B cell (primary cell): ENCODE results near the gene SLC25A20. TPM values are rescaled to one million over a fixed set of nuclear protein-coding genes. Genes with fewer than 3 reads are reported as not detected.

Experiments used
- ATAC-seq: fragments of 200-7000 bp; cut with Tn5 transposase; one replicate; pipeline ENCODE4 v1.10.0; 2021; ENCODE audit warnings: low read depth, mild to moderate bottlenecking, moderate number of reproducible peaks, moderate library complexity
- CTCF ChIA-PET: fragments of 350-600 bp; sonication (Branson Sonifier 250); formaldehyde crosslinking; loops from one replicate; lab custom pipeline; 2021; ENCODE audit warnings: antibody characterized with exemption, inconsistent platforms; lab: Charles Lee
- POLR2A ChIA-PET: fragments of 350-600 bp; sonication (Branson Sonifier 250); formaldehyde crosslinking; loops from one replicate; lab custom pipeline; 2021; ENCODE audit warnings: antibody characterized with exemption; lab: Charles Lee
- DNase-seq: peaks from one replicate; pipeline ENCODE4 v3.0.0; 2013
- H2AFZ ChIP-seq: 2 replicates; pipeline ENCODE4 v1.6.1; 2012; ENCODE audit warnings: mild to moderate bottlenecking, low read depth, low read length; ENCODE audit not compliant: insufficient read depth, poor library complexity, severe bottlenecking
- H3K27ac ChIP-seq, 2 donors: 1 replicate in 1 of 2; 2 replicates in 1 of 2; pipeline ENCODE4 v1.5.1; 2012 to 2013; ENCODE audit warnings: low read length in 2 of 2, mild to moderate bottlenecking in 2 of 2, moderate library complexity in 1 of 2
- H3K27me3 ChIP-seq, 4 experiments: fragments of 200-600 bp in 1 of 4; sonication (generic) in 1 of 4; replicated peaks in 1 of 4; 1 replicate in 2 of 4; 2 replicates in 2 of 4; pipeline versions ENCODE4 v1.6.1 to v1.7.0; 2013 to 2016; ENCODE audit warnings: low read length in 3 of 4, mild to moderate bottlenecking in 2 of 4, mixed read lengths in 1 of 4, moderate library complexity in 1 of 4; ENCODE audit not compliant: insufficient read depth in 4 of 4, control insufficient read depth in 3 of 4; ENCODE audit errors: control extremely low read depth in 1 of 4
- H3K36me3 ChIP-seq, 2 experiments: replicated peaks in 1 of 2; 1 replicate in 1 of 2; 2 replicates in 1 of 2; pipeline versions ENCODE4 v1.6.1 to v1.7.1; 2013; ENCODE audit warnings: low read length in 1 of 2; ENCODE audit not compliant: insufficient read depth in 2 of 2, control insufficient read depth in 1 of 2; ENCODE audit errors: control extremely low read depth in 1 of 2, extremely low read depth in 1 of 2
- H3K4me1 ChIP-seq, 2 donors: fragments of 200-600 bp in 1 of 2; sonication (generic) in 1 of 2; 1 replicate in 1 of 2; 2 replicates in 1 of 2; pipeline versions ENCODE4 v1.5.1 to v1.6.1; 2013 to 2017; ENCODE audit warnings: low read length in 2 of 2; ENCODE audit not compliant: control insufficient read depth in 2 of 2, insufficient read depth in 2 of 2
- H3K4me2 ChIP-seq: replicated peaks from 2 replicates; pipeline ENCODE3; 2012; ENCODE audit warnings: mild to moderate bottlenecking, low read depth, low read length; ENCODE audit not compliant: poor library complexity, severe bottlenecking
- H3K4me3 ChIP-seq, 5 experiments: fragments of 200-600 bp in 1 of 5; sonication (generic) in 1 of 5; 1 replicate in 3 of 5; 2 replicates in 2 of 5; pipeline versions ENCODE4 v1.5.1 to v1.7.0; 2011 to 2016; ENCODE audit warnings: low read length in 4 of 5, mild to moderate bottlenecking in 4 of 5, low read depth in 2 of 5, control low read depth in 1 of 5, moderate library complexity in 1 of 5; ENCODE audit not compliant: insufficient read depth in 1 of 5; ENCODE audit errors: control extremely low read depth in 1 of 5, extremely low read depth in 1 of 5
- H3K79me2 ChIP-seq: fragments of 200-600 bp; sonication (generic); one replicate; pipeline ENCODE4 v1.6.0; 2016; ENCODE audit warnings: low read length; ENCODE audit not compliant: control insufficient read depth, insufficient read depth
- H3K9ac ChIP-seq: fragments of 200-600 bp; sonication (generic); 2 replicates; pipeline ENCODE4 v1.6.1; 2017; ENCODE audit warnings: mild to moderate bottlenecking, low read length, moderate library complexity
- H3K9me3 ChIP-seq, 3 donors: one replicate each; pipeline versions ENCODE4 v1.6.1 to v1.7.1; 2013; ENCODE audit warnings: low read length in 2 of 3; ENCODE audit not compliant: control insufficient read depth in 2 of 3, insufficient read depth in 1 of 3; ENCODE audit errors: control extremely low read depth in 1 of 3
- H4K20me1 ChIP-seq: 2 replicates; pipeline ENCODE4 v1.6.0; 2012; ENCODE audit warnings: mild to moderate bottlenecking, low read length; ENCODE audit not compliant: insufficient read depth, control insufficient read depth, poor library complexity, severe bottlenecking
- H3K27ac Mint-ChIP-seq: one replicate; pipeline ENCODE4 v1.8.0; 2021; ENCODE audit warnings: mixed read lengths
- H3K27me3 Mint-ChIP-seq: one replicate; pipeline ENCODE4 v1.8.0; 2021; ENCODE audit warnings: mixed read lengths
- H3K4me1 Mint-ChIP-seq: one replicate; pipeline ENCODE4 v1.8.0; 2021; ENCODE audit warnings: mixed read lengths
- H3K4me3 Mint-ChIP-seq: one replicate; pipeline ENCODE4 v1.8.0; 2021; ENCODE audit warnings: mixed read lengths
- H3K9me3 Mint-ChIP-seq: one replicate; pipeline ENCODE4 v1.8.0; 2022; ENCODE audit warnings: mixed read lengths; ENCODE audit not compliant: insufficient read depth
- EZH2 ChIP-seq: IDR thresholded peaks from 2 replicates; pipeline ENCODE4 v1.6.1; 2012; ENCODE audit warnings: borderline replicate concordance, low read depth, mild to moderate bottlenecking, moderate library complexity, low read length; ENCODE audit not compliant: insufficient read depth, poor library complexity, severe bottlenecking
- WGBS: methylation state at CpG from one replicate; pipeline ENCODE4 v1.1.5; 2013; ENCODE audit warnings: missing lambda C conversion rate; ENCODE audit not compliant: insufficient coverage; 5-methylcytosine and 5-hydroxymethylcytosine counted together
- intact Hi-C: fragments of 100-400 bp; cut with micrococcal nuclease; formaldehyde crosslinking; loops from one replicate; pipeline ENCODE4 v1.10.0; 2022
- polyA plus RNA-seq: library from polyadenylated mRNA; depleted of rRNA; stranded (reverse); fragments of >200 nt; gene quantifications from 2 replicates; pipeline ENCODE4 v1.2.3, GENCODE V29; 2012
- total RNA-seq, 2 donors: library from RNA; stranded (reverse); fragments of 120-200 nt in 1 of 2; gene quantifications; 1 replicate in 1 of 2; 2 replicates in 1 of 2; pipeline versions ENCODE4 v1.2.3 to v1.2.4, GENCODE V29; 2013 to 2022
- TF ChIP-seq, protein P1 (sequence below): fragments of 200-600 bp; IDR thresholded peaks from one replicate; pipeline ENCODE4 v1.8.0; 2022; ENCODE audit warnings: antibody characterized with exemption, mild to moderate bottlenecking

Gene SLC25A20
- total and polyA plus RNA-seq, 2 donors (not counting 1 experiment from before 2014, with no cell fraction given), result 12.2 to 19.9 TPM

DNA sequence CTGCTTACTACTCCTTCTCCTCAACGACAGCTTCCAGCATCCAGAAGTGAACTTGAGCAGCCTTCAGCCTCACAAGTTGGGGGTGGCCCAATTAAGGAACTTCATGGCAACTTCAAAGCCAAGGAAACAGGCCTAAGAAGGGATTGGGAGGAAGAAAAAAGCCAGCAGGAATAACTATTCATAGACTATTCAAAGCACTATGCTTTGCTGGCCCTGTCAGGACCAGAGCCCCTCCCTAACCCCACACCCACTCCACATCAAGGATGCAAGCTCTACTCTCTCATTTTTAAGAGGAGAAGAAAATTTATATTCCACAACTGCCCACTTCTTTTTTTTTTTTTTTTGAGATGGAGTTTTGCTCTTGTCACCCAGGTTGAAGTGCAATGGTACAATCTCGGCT is 41.0 kb downstream of the SLC25A20 start:
- ChIA-PET POLR2A (interaction anchor here (1.0 kb wide), 1 partner anchor 12 kb away, joined by 5 read pairs; no protein-coding TSS in a partner anchor), CTCF (no interaction called here)
- H4K20me1 ChIP-seq, result no peaks in the 10 kb centered on the region
- ATAC-seq, result no peak
- no peak overlapping the region for H3K27ac ChIP-seq
- H3K9me3 Mint-ChIP-seq, result no peaks in the 10 kb centered on the region
- no peak overlapping the region for H3K4me2 ChIP-seq
- H2AFZ ChIP-seq, result no peak overlapping the region
- DNase-seq, result no peak
- peaks cover 4 to 21% of the 10 kb centered on the region in 2 experiments for H3K36me3 ChIP-seq
- no peak overlapping the region for H3K4me3 Mint-ChIP-seq
- H3K4me1 Mint-ChIP-seq, result no peaks in the 10 kb centered on the region
- no peaks in the 10 kb centered on the region for H3K27me3 ChIP-seq
- no peak overlapping the region for H3K9ac ChIP-seq
- H3K27ac Mint-ChIP-seq, result no peak overlapping the region
- H3K4me3 ChIP-seq, result no peak overlapping the region
- TF ChIP-seq EZH2, result no peak
- TF ChIP-seq, protein P1, sequence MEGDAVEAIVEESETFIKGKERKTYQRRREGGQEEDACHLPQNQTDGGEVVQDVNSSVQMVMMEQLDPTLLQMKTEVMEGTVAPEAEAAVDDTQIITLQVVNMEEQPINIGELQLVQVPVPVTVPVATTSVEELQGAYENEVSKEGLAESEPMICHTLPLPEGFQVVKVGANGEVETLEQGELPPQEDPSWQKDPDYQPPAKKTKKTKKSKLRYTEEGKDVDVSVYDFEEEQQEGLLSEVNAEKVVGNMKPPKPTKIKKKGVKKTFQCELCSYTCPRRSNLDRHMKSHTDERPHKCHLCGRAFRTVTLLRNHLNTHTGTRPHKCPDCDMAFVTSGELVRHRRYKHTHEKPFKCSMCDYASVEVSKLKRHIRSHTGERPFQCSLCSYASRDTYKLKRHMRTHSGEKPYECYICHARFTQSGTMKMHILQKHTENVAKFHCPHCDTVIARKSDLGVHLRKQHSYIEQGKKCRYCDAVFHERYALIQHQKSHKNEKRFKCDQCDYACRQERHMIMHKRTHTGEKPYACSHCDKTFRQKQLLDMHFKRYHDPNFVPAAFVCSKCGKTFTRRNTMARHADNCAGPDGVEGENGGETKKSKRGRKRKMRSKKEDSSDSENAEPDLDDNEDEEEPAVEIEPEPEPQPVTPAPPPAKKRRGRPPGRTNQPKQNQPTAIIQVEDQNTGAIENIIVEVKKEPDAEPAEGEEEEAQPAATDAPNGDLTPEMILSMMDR, result no peak
- no peaks in the 10 kb centered on the region for H3K4me1 ChIP-seq
- intact Hi-C loops, result no loop called here
- H3K9me3 ChIP-seq, result no peaks in the 10 kb centered on the region
- 100% methylated on average over 1 of the region's 2 CpGs for WGBS
- H3K79me2 ChIP-seq, result no peaks in the 10 kb centered on the region
- no peaks in the 10 kb centered on the region for H3K27me3 Mint-ChIP-seq

DNA sequence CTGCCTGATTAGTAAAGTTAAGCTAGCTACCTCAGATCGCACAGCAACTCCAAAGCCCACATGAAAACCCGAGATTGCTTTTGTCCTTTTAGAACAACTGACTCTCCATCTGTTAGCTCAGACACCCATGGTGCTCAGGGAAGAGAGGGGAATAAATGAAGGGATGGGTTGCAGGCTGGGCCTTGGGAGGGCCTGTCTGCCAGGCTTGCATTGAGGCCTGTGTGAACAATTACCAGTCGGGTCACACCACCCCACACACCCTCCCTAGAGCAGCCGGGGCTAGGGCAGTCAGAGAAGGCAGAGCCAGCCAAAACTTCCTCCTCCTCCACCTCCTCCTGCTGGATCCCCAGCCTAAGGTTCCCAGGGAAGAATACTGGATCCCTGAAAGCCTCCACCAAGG is 42.2 kb downstream of the SLC25A20 start:
- intact Hi-C loops, result no loop called here
- no peak overlapping the region for H3K27ac Mint-ChIP-seq
- Histone ChIP-seq H4K20me1 (no peaks in the 10 kb centered on the region), H3K9ac (no peak overlapping the region), H3K9me3 (no peaks in the 10 kb centered on the region), H3K27ac (no peak overlapping the region), H3K27me3 (no peaks in the 10 kb centered on the region), H3K4me1 (no peaks in the 10 kb centered on the region), H3K36me3 (peaks cover 4 to 19% of the 10 kb centered on the region in 2 experiments), H3K4me3 (no peak overlapping the region), H3K79me2 (no peaks in the 10 kb centered on the region), H3K4me2 (no peak overlapping the region), H2AFZ (no peak overlapping the region)
- H3K27me3 Mint-ChIP-seq, result no peaks in the 10 kb centered on the region
- 83% methylated on average over 4 of the region's 4 CpGs for WGBS
- TF ChIP-seq, protein P1, result no peak
- TF ChIP-seq EZH2, result no peak
- no peaks in the 10 kb centered on the region for H3K9me3 Mint-ChIP-seq
- DNase-seq (no peak), ATAC-seq (no peak)
- H3K4me1 Mint-ChIP-seq, result no peaks in the 10 kb centered on the region
- no peak overlapping the region for H3K4me3 Mint-ChIP-seq
- POLR2A ChIA-PET, result no interaction called here
- CTCF ChIA-PET, result interaction anchor here (1.0 kb wide), 1 partner anchor 42 kb away, joined by 3 read pairs; the partner anchor contains the start of gene SLC25A20
